ENCODE data around the gene HK3.

HK3 gene

GRCh38 chr5:176882567-176882903 is 16.6 kb downstream of the HK3 start:
- no peak for DNase-seq (ENCODE audit: extremely low read depth, low read depth)
- no peak for TF ChIP-seq CTCF (IDR thresholded peaks at IDR 0.05; ENCODE audit: low read depth, low read length)

DNA sequence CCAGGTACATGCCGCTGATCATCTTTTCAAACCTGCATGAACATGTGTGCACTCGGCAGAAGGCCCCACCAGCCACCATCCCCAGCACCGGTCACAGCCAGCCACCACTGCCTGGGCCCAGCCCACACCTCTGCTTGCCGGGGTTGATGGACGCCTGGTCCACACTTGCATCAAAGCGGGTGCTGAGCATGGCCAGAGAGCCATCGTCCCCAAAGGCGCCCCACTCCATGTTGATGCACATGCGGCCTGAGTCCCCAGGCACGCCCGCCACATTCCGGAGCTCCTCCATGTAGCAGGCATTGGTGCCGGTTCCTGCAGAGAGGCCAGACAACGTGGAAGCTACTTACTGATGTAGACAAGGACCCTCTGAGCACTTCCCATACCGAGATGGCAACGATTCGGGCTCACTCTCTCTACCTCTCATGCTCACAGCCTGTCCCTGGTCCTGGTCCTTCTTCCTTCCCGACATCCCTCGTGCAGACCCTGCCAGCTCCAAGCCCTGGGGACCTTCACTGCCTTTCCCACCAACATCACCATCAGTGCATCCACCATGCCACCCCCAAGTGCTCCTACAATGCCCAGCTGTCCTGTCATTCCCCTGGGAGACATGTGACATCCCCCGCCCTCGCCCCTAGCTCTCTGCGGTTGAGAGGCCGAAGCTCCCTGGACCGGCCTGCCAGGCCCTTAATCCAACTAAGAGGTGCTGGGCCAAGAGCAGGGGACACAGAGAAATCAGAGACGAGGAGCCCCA is 17.2 kb downstream of the HK3 start:
- DNase-seq (ENCODE audit: extremely low read depth, low read depth): no peak
- TF ChIP-seq CTCF (IDR thresholded peaks at IDR 0.05; ENCODE audit: low read depth, low read length): no peak

DNA sequence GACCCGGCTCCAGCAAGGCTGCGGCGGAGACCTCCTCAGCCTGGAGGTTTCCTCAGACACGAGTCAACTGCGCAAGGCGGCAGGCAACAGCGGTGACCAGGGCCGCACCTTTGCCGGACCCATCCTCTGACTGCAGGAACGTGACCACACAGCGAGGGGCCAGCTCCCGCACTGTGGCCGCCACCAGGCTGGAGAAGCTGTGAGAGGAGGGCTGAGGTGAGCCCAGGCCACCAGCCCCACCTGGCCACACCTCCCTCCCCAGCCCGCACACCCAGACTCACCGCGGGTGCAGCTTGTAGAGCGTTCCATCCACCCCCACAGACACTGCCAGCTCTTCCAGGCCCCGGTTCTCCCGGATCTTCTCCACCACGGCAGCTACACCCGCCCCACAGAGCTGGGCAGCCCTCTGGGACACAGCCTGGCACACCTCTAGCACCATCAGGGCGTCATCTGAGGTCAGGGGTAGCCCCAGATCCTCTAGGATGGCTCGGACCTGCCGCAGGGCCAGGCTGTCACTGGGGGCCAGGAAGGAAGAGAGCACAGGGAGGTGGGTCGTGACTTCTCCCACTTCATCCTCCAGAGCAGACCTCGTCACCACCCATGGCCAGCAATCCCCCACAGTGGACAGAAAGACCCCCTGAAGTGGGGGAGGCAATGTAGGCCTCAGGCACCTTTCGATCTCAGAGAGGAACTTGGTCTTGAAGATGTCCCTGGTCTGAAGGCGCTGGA is 18.0 kb downstream of the HK3 start:
- TF ChIP-seq CTCF (IDR thresholded peaks at IDR 0.05; ENCODE audit: low read depth, low read length): no peak
- no peak for DNase-seq (ENCODE audit: extremely low read depth, low read depth)

DNA sequence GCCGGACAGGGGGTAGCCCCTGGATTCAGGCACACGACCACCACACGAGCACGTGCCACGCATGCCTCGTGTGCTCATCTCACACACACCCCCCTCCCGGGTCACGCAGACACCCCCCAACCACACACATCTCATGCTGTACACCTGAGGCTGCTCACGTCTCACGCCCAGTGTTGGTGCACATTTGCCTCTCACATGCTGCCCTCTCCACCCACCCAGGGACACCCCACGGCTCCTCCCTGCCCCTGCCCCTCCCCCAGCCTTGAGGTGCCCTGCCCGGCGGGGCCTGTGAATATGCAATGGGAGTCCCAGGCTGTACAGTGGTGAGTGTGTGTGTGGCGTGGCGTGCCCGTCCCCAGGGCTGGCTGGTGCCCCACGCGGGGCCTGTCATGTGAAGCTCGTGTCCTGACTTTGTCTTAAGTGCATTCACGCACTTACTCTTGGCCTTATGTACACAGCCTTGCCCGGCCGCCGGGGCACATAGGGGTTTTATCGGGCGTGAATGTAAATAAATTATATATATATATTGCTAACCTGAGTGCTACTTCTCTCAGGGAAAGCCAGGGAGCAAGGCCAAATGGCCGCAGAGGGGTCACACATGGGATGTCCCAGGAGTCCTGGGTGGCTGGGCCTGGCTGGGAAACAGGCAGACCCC is 18.7 kb downstream of the HK3 start:
- TF ChIP-seq CTCF (IDR thresholded peaks at IDR 0.05; ENCODE audit: low read depth, low read length): no peak
- DNase-seq (ENCODE audit: extremely low read depth, low read depth): no peak

DNA sequence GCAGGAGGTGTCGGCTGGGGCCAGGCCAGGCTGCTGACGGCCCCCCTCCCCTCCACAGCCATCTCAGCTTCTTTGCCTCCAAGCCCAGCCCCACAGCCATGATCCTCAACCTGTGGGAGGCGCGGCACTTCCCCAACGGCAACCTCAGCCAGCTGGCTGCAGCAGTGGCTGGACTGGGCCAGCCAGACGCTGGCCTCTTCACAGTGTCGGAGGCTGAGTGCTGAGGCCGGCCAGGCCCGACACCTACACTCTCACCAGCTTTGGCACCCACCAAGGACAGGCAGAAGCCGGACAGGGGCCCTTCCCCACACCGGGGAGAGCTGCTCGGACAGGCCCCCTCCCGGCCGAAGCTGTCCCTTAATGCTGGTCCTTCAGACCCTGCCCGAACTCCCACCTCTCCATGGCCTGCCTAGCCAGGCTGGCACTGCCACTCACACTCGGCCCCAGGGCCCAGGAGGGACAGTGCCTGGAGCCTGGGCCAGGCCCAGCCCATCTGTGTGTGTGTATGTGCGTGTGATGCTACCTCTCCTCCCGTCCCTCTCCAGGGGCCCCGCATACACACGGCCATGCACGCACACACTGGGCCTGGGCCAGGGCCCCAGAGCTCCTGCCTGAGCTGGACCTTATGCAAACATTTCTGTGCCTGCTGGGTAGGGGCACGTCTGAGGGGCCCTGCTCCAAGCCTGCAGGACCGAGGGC is 19.3 kb downstream of the HK3 start:
- TF ChIP-seq CTCF (IDR thresholded peaks at IDR 0.05; ENCODE audit: low read depth, low read length): no peak

DNA sequence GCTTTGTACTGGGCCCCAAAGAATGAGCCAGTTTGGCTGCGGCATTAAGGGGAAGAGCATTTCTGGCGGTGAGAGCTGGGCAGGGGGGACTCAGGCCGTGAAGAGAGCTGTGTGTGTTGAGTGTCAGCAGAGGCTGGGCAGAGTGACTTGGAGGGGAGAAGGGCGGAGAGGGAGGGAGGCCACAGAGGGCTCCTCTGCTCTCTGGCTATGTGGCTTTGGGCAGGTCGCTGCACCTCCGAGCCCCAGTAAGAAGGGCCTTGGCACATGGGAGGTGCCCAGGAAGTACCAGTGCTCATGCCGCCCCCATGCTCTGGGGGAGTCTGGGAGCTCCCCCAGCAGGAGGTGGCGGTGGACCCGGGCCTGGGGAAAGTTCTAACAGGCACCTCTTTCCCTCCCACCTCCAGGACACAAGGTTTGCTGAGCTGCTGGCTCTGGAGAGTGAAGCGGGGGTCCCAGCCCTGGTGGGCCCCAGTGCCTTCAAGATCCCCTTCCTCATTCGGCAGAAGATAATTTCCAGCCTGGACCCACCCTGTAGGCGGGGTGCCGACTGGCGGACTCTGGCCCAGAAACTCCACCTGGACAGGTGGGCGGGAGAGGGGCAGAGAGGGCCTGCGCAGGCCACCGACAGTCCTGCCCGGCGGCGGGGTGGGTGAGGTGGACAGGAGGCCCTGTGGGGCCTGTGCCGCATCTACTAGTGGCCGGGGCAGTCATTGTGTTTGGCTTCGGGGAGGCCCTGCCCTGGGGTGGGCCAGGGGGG is 20.1 kb downstream of the HK3 start:
- no peak for TF ChIP-seq CTCF (IDR thresholded peaks at IDR 0.05; ENCODE audit: low read depth, low read length)
- DNase-seq (ENCODE audit: extremely low read depth, low read depth): no peak

More for the DNA sequence above, 19.3 kb downstream of the HK3 start:
- DNase-seq (ENCODE audit: extremely low read depth, low read depth): no peak

Data from AG09319 (cell line).